ENCODE data around the gene P4HB.

- TF ChIP-seq CTCF (IDR thresholded peaks at IDR 0.05): no peak
- TF ChIP-seq POLR2A (IDR thresholded peaks at IDR 0.05): no peak
- no peak for TF ChIP-seq POLR2AphosphoS5 (IDR thresholded peaks at IDR 0.05)
Measured at GRCh38 chr17:81901167-81902022, 41.1 kb upstream of the P4HB start.

Data from upper lobe of left lung (tissue), 4 donors.